ENCODE measurements around the gene CGB1. TPM values are rescaled to one million over a fixed set of nuclear protein-coding genes. Genes with fewer than 3 reads are reported as not detected.

The CGB1 gene
- total and polyA plus RNA-seq, 10 of the 15 experiments (the other 5 are each of a cell fraction or from before 2014, with no cell fraction given) = not detected

- TF ChIP-seq CBX3 (IDR thresholded peaks at IDR 0.05; ENCODE audit: borderline replicate concordance, low read depth) = no peak
- no peak for TF ChIP-seq BCL11A (IDR thresholded peaks at IDR 0.05; ENCODE audit: low read depth, low read length)
- no peak for TF ChIP-seq BMI1 (IDR thresholded peaks at IDR 0.05; ENCODE audit: borderline replicate concordance)
- TF ChIP-seq JUNB (IDR thresholded peaks at IDR 0.05) = no peak
- TF ChIP-seq BHLHE40 (IDR thresholded peaks at IDR 0.05; ENCODE audit: borderline replicate concordance in 1 of 2, low read depth in 2 of 2, low read length in 1 of 2) = no peak
- TF ChIP-seq IRF3 (IDR thresholded peaks at IDR 0.05) = no peak
- TF ChIP-seq SUZ12 (IDR thresholded peaks at IDR 0.05; ENCODE audit: unreplicated experiment) = no peak
- no peak for TF ChIP-seq MYC (IDR thresholded peaks at IDR 0.05; ENCODE audit: insufficient read depth, insufficient read length, insufficient replicate concordance, low read length, severe bottlenecking)
- TF ChIP-seq BRCA1 (IDR thresholded peaks at IDR 0.05; ENCODE audit: low read depth, low read length) = no peak
- no peak for TF ChIP-seq RB1 (IDR thresholded peaks at IDR 0.05; ENCODE audit: borderline replicate concordance)
- TF ChIP-seq MAX (IDR thresholded peaks at IDR 0.05; ENCODE audit: low read depth, low read length) = no peak
- no peak for TF ChIP-seq RUNX3 (IDR thresholded peaks at IDR 0.05; ENCODE audit: low read length)
- no peak for TF ChIP-seq POLR2AphosphoS2 (IDR thresholded peaks at IDR 0.05; ENCODE audit: low read depth, low read length)
- TF ChIP-seq STAT1 (conservative IDR thresholded peaks at IDR 0.05) = no peak
- no peak for TF ChIP-seq CREB1 (IDR thresholded peaks at IDR 0.05; ENCODE audit: low read depth)
- no peak for TF ChIP-seq USF1 (IDR thresholded peaks at IDR 0.05; ENCODE audit: borderline replicate concordance, extremely low read length, insufficient read depth, low read depth, low read length)
- TF ChIP-seq SREBF2 (IDR thresholded peaks at IDR 0.05; ENCODE audit: low read length) = no peak
- no peak for TF ChIP-seq GABPA (IDR thresholded peaks at IDR 0.05; ENCODE audit: low read depth)
- FAIRE-seq (no peak), DNase-seq (ENCODE audit: low read depth, low spot score) (no peak), ATAC-seq (no peak)
- Histone ChIP-seq H3K36me3 (ENCODE audit: control insufficient read depth in 2 of 2, insufficient read depth in 2 of 2, low read length in 1 of 2) (peaks cover 14 to 22% of the 10 kb centered on the region in 2 experiments), H3K4me2 (ENCODE audit: control insufficient read depth, insufficient read depth) (no peak overlapping the region), H3K9me3 (replicated peaks; ENCODE audit: control insufficient read depth, insufficient read depth, low read length) (no peaks in the 10 kb centered on the region), H3K79me2 (ENCODE audit: control insufficient read depth, insufficient read depth, low read length) (no peaks in the 10 kb centered on the region), H3K4me1 (ENCODE audit: control insufficient read depth, insufficient read depth, low read length) (no peaks in the 10 kb centered on the region), H3K9ac (ENCODE audit: control insufficient read depth, insufficient read depth, low read length) (no peak overlapping the region), H3K4me3 (no peak overlapping the region), H3K27ac (ENCODE audit: control insufficient read depth, insufficient read depth) (no peak overlapping the region), H3K27me3 (replicated peaks in 1 of 2; ENCODE audit: control insufficient read depth in 2 of 2, insufficient read depth in 2 of 2, low read length in 1 of 2) (no peaks in the 10 kb centered on the region), H2AFZ (ENCODE audit: control insufficient read depth, low read depth, low read length) (no peak overlapping the region), H4K20me1 (ENCODE audit: control insufficient read depth, insufficient read depth) (no peaks in the 10 kb centered on the region)
- ChIA-PET CTCF (no interaction called here), POLR2A (interaction anchor here (1.0 kb wide), 1 partner anchor 47 kb away, joined by 3 read pairs; no protein-coding TSS in a partner anchor), SMC1A (ENCODE audit: uncharacterized antibody, unreplicated experiment) (no interaction called here), RAD21 (ENCODE audit: unreplicated experiment) (no interaction called here)
- in situ Hi-C loops (cut with MboI) = no loop called here
- WGBS (ENCODE audit: insufficient coverage, insufficient replicate concordance, low lambda C conversion rate, missing lambda C conversion rate) = 92% methylated on average over 17 of the region's 17 CpGs
- no TSS peak for BruUV-seq (replicated peaks)
- intact Hi-C loops (cut with micrococcal nuclease; ENCODE audit: unreplicated experiment) = no loop called here
These were observed 25.5 kb downstream of the CGB1 start for GRCh38 chr19:49011194-49011593.
